ENCODE measurements around the gene PRDM11.
"Not testable (repeated sequence)": the region's sequence is repeated elsewhere in the genome, so short reads cannot be mapped to it uniquely, and the experiment has no call there.

The PRDM11 gene

DNA sequence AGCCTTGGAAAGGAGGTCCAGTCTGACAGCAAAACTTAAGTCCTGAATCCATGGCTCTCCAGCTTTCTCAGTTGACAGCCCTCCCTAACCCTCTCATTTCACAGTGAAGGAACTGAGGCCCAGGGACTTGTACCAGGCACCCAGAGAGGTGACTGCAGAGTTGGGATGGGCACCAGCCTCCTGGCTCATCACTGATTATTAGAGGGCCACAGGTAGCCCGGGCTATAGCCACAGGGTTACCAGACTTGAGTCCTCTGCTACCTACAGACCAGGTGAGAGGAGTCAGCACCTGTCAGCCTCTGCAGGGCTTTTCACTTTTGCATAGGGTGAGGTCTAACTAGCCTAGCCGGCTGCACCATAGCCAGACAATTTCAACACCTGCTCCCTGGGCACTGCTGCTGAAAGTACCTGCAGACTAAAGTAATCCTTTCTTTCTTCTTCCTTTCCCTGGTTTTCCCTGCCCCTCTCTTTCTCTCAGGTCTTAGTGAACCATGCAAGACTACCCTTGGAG is 102.1 kb downstream of the PRDM11 start:
- Histone ChIP-seq H4K20me1 (ENCODE audit: insufficient read depth) (no peaks in the 10 kb centered on the region), H3K27me3 (ENCODE audit: insufficient read depth, low read depth) (no peaks in the 10 kb centered on the region), H3K4me1 (ENCODE audit: low read depth, poor library complexity, severe bottlenecking) (no peaks in the 10 kb centered on the region), H3K4me3 (IDR thresholded peaks at IDR 0.05; ENCODE audit: insufficient read depth, low read depth, low read length) (no peak overlapping the region), H3K36me3 (ENCODE audit: insufficient read depth) (no peaks in the 10 kb centered on the region), H2AFZ (ENCODE audit: low read depth) (no peak overlapping the region), H3K4me2 (no peak overlapping the region), H3K9ac (no peak overlapping the region), H3K27ac (no peak overlapping the region), H3K79me2 (ENCODE audit: insufficient read depth, low read depth) (no peaks in the 10 kb centered on the region)
- TF ChIP-seq, protein P1, sequence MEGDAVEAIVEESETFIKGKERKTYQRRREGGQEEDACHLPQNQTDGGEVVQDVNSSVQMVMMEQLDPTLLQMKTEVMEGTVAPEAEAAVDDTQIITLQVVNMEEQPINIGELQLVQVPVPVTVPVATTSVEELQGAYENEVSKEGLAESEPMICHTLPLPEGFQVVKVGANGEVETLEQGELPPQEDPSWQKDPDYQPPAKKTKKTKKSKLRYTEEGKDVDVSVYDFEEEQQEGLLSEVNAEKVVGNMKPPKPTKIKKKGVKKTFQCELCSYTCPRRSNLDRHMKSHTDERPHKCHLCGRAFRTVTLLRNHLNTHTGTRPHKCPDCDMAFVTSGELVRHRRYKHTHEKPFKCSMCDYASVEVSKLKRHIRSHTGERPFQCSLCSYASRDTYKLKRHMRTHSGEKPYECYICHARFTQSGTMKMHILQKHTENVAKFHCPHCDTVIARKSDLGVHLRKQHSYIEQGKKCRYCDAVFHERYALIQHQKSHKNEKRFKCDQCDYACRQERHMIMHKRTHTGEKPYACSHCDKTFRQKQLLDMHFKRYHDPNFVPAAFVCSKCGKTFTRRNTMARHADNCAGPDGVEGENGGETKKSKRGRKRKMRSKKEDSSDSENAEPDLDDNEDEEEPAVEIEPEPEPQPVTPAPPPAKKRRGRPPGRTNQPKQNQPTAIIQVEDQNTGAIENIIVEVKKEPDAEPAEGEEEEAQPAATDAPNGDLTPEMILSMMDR (conservative IDR thresholded peaks at IDR 0.05; ENCODE audit: low read depth, low read length): no peak

DNA sequence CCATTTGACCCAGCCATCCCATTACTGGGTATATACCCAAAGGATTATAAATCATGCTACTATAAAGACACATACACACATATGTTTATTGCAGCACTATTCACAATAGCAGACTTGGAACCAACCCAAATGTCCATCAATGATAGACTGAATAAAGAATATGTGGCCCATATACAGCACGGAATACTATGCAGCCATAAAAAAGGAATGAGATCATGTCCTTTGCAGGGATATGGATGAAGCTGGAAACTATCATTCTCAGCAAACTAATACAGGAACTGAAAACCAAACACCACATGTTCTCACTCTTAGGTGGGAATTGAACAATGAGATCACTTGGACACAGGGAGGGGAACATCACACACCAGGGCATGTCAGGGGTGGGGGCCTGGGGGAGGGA is 102.9 kb downstream of the PRDM11 start:
- not testable (repeated sequence) for H2AFZ ChIP-seq (ENCODE audit: low read depth); H3K36me3 ChIP-seq (ENCODE audit: insufficient read depth); H3K4me2 ChIP-seq; H3K27ac ChIP-seq; H3K9ac ChIP-seq; H3K4me1 ChIP-seq (ENCODE audit: low read depth, poor library complexity, severe bottlenecking); H4K20me1 ChIP-seq (ENCODE audit: insufficient read depth); H3K27me3 ChIP-seq (ENCODE audit: insufficient read depth, low read depth); H3K79me2 ChIP-seq (ENCODE audit: insufficient read depth, low read depth); H3K4me3 ChIP-seq (IDR thresholded peaks at IDR 0.05; ENCODE audit: insufficient read depth, low read depth, low read length)

DNA sequence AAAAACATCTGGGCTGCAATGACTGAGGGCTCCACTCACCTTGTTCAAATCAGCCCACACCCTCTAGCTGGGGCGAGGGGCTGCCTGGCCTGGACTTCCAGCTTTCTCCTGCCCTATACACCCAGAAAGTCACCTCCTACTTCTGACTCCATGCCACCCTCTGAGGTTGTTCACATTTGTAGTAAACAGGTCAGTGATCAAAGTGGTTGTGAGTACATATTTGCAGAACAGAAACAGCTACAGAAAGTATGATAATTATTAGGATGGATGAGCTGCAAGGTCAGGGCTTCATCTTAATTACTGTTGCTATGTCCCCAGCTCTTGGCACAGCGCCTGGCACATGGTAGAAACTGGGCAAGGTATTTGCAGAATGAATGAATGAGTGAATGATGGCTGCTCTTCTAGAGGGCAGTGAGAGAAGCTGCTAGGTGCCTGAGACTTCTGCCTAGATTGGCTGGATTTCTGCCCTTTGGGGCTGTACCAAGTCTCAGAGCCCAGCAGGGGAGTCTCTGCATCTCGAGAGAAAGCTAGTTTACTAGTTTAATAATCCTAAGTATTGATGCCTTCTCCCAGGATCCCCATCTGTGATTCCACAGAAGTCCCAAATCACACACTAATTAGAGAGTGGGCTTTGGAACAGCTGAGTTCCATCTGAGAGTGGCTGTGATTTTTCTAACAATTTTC is 103.7 kb downstream of the PRDM11 start:
- Histone ChIP-seq H3K4me1 (ENCODE audit: low read depth, poor library complexity, severe bottlenecking) (no peaks in the 10 kb centered on the region), H3K79me2 (ENCODE audit: insufficient read depth, low read depth) (no peaks in the 10 kb centered on the region), H3K36me3 (ENCODE audit: insufficient read depth) (no peaks in the 10 kb centered on the region), H3K27ac (no peak overlapping the region), H3K4me3 (IDR thresholded peaks at IDR 0.05; ENCODE audit: insufficient read depth, low read depth, low read length) (no peak overlapping the region), H3K27me3 (ENCODE audit: insufficient read depth, low read depth) (no peaks in the 10 kb centered on the region), H4K20me1 (ENCODE audit: insufficient read depth) (no peaks in the 10 kb centered on the region), H3K4me2 (no peak overlapping the region), H2AFZ (ENCODE audit: low read depth) (no peak overlapping the region), H3K9ac (no peak overlapping the region)
- TF ChIP-seq, protein P1 (conservative IDR thresholded peaks at IDR 0.05; ENCODE audit: low read depth, low read length): no peak

DNA sequence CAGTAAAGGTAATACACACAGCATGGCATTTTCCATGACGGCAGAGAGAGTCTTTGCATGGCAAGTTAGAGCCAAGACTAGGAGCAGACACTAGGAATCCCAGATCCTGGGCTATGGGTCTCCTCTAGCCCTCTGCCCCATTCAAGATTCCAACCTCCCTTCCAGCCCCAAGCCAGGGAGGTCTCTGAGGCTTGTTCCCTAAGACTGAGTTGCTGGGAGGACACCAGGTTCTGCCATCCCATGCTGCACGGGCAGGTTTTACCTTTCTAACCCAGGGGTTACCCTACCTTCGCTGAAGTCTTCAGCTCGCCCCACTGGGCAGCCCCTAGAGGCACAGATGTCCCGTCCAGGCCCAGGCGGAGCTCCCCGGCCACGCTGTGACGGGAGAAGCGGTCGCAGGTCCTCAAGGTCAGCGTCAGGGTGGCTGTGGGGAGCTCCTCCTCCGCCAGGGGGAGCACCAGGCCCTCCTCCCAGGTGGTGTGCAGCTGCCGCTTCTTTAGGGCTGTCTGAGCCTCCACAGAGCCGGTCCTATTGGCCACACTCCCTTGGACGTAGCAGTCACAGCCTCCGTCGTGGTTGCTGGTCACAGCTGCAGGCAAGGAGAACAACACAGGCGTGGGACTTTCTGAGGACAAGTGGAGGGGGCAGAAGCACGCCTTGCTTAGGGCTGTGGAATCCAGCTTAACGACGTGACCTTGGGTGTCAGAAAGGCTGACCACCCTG is 105.9 kb downstream of the PRDM11 start:
- Histone ChIP-seq H4K20me1 (ENCODE audit: insufficient read depth) (no peaks in the 10 kb centered on the region), H3K79me2 (ENCODE audit: insufficient read depth, low read depth) (no peaks in the 10 kb centered on the region), H3K4me1 (ENCODE audit: low read depth, poor library complexity, severe bottlenecking) (no peaks in the 10 kb centered on the region), H3K9ac (no peak overlapping the region), H3K27me3 (ENCODE audit: insufficient read depth, low read depth) (no peaks in the 10 kb centered on the region), H3K4me3 (IDR thresholded peaks at IDR 0.05; ENCODE audit: insufficient read depth, low read depth, low read length) (no peak overlapping the region), H3K36me3 (ENCODE audit: insufficient read depth) (no peaks in the 10 kb centered on the region), H2AFZ (ENCODE audit: low read depth) (no peak overlapping the region), H3K27ac (no peak overlapping the region), H3K4me2 (no peak overlapping the region)
- TF ChIP-seq, protein P1 (conservative IDR thresholded peaks at IDR 0.05; ENCODE audit: low read depth, low read length): peak; percentile 44; the same call in 1 of the 2 replicates

DNA sequence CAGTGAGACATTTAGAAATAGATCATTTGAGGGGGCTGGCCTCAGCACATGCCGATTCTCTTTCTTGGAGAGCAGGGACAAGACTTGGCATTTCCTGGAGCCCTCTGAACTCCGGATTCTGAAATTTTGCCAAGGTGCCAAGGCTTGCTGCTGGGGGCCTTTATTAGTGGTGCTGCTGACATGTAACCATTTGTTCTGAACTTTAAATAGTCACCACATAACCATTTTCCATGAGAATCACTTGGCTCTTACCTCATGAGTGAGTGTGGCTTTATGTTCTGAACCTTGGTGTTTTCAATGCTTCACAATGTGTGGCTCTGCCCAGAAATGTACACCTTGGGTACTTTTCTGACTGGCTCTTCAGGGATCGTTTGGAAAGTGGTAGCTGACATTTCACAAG is 106.4 kb downstream of the PRDM11 start:
- H3K27ac ChIP-seq: no peak overlapping the region
- TF ChIP-seq, protein P1 (conservative IDR thresholded peaks at IDR 0.05; ENCODE audit: low read depth, low read length): no peak
- H3K4me3 ChIP-seq (IDR thresholded peaks at IDR 0.05; ENCODE audit: insufficient read depth, low read depth, low read length): no peak overlapping the region
- no peak overlapping the region for H2AFZ ChIP-seq (ENCODE audit: low read depth)
- H3K27me3 ChIP-seq (ENCODE audit: insufficient read depth, low read depth): no peaks in the 10 kb centered on the region
- H3K4me1 ChIP-seq (ENCODE audit: low read depth, poor library complexity, severe bottlenecking): no peaks in the 10 kb centered on the region
- no peaks in the 10 kb centered on the region for H3K36me3 ChIP-seq (ENCODE audit: insufficient read depth)
- no peaks in the 10 kb centered on the region for H4K20me1 ChIP-seq (ENCODE audit: insufficient read depth)
- no peaks in the 10 kb centered on the region for H3K79me2 ChIP-seq (ENCODE audit: insufficient read depth, low read depth)
- no peak overlapping the region for H3K9ac ChIP-seq
- no peak overlapping the region for H3K4me2 ChIP-seq

Measured in KMS-11 (cell line).